CD4-positive, alpha-beta T cell (primary cell): ENCODE measurements around the gene CLSTN2. TPM values are rescaled to one million over a fixed set of nuclear protein-coding genes. Genes with fewer than 3 reads are reported as not detected.

Experiments
- ATAC-seq: fragments of 200-7000 bp; cut with Tn5 transposase; one replicate; pipeline ENCODE4 v1.10.0; 2022; ENCODE audit warnings: mild to moderate bottlenecking; ENCODE audit not compliant: poor library complexity
- CTCF ChIA-PET: fragments of 350-600 bp; sonication (Branson Sonifier 250); formaldehyde crosslinking; loops from one replicate; lab custom pipeline; 2021; ENCODE audit warnings: antibody characterized with exemption, inconsistent platforms; lab: Charles Lee
- POLR2A ChIA-PET: fragments of 350-600 bp; sonication (Branson Sonifier 250); formaldehyde crosslinking; loops from one replicate; lab custom pipeline; 2021; ENCODE audit warnings: antibody characterized with exemption, inconsistent platforms; lab: Charles Lee
- DNase-seq, 14 experiments: peaks; one replicate each; pipeline ENCODE4 v3.0.0-alpha.2; 2013 to 2020; ENCODE audit warnings: mixed read lengths in 2 of 14
- H3K27ac ChIP-seq, 2 donors: one replicate each; pipeline versions ENCODE4 v1.5.1 to v1.7.0; 2013; ENCODE audit warnings: low read length in 2 of 2, low read depth in 1 of 2, mild to moderate bottlenecking in 1 of 2
- H3K27me3 ChIP-seq, 2 experiments: 1 replicate in 1 of 2; 2 replicates in 1 of 2; pipeline versions ENCODE4 v1.6.1 to v1.7.0; 2013; ENCODE audit warnings: low read length in 2 of 2, control low read depth in 1 of 2, mild to moderate bottlenecking in 1 of 2, moderate library complexity in 1 of 2; ENCODE audit not compliant: insufficient read depth in 2 of 2, control insufficient read depth in 1 of 2
- H3K36me3 ChIP-seq: one replicate; pipeline ENCODE4 v1.6.1; 2013; ENCODE audit warnings: low read length, control low read depth; ENCODE audit not compliant: insufficient read depth
- H3K4me1 ChIP-seq: one replicate; pipeline ENCODE4 v1.6.1; 2013; ENCODE audit warnings: low read length, control low read depth; ENCODE audit not compliant: insufficient read depth
- H3K4me3 ChIP-seq: one replicate; pipeline ENCODE4 v1.5.1; 2013; ENCODE audit warnings: mild to moderate bottlenecking, low read length, moderate library complexity
- H3K9me3 ChIP-seq, 2 experiments: 1 replicate in 1 of 2; 2 replicates in 1 of 2; pipeline versions ENCODE4 v1.6.1 to v1.7.0; 2013; ENCODE audit warnings: low read length in 2 of 2, mild to moderate bottlenecking in 2 of 2, control low read depth in 1 of 2, moderate library complexity in 1 of 2; ENCODE audit not compliant: control insufficient read depth in 1 of 2, insufficient read depth in 1 of 2
- H3K27ac Mint-ChIP-seq: one replicate; pipeline ENCODE4 v1.8.0; 2020; ENCODE audit warnings: mixed read lengths
- H3K27me3 Mint-ChIP-seq: one replicate; pipeline ENCODE4 v1.8.0; 2021; ENCODE audit warnings: mixed read lengths
- H3K36me3 Mint-ChIP-seq: one replicate; pipeline ENCODE4 v1.8.0; 2021; ENCODE audit warnings: low read depth, mixed read lengths
- H3K4me1 Mint-ChIP-seq: one replicate; pipeline ENCODE4 v1.8.0; 2021; ENCODE audit warnings: low read depth, mixed read lengths
- H3K4me3 Mint-ChIP-seq: one replicate; pipeline ENCODE4 v1.8.0; 2020; ENCODE audit warnings: mild to moderate bottlenecking, mixed read lengths
- H3K9me3 Mint-ChIP-seq: one replicate; pipeline ENCODE4 v1.8.0; 2020; ENCODE audit warnings: mixed read lengths
- intact Hi-C, 2 experiments: fragments of 100-400 bp; cut with DNase I in 1 of 2; cut with micrococcal nuclease in 1 of 2; formaldehyde crosslinking; loops; one replicate each; pipeline versions ENCODE4 v1.15.1 to v1.9.0; 2023 to 2025; cut with DNase I, micrococcal nuclease
- total RNA-seq, 174 experiments: library from RNA in 2 of 174; stranded (reverse) in 2 of 174; gene quantifications; one replicate each; pipeline ENCODE4 v1.2.3 and lab custom pipeline; 2021 to 2026
- TF ChIP-seq, protein P1 (sequence below): fragments of 200-600 bp; IDR thresholded peaks from one replicate; pipeline ENCODE4 v1.8.0; 2022; ENCODE audit warnings: antibody characterized with exemption, mild to moderate bottlenecking

Gene CLSTN2
- total RNA-seq, 2 experiments from 2014 or later, result not detected

DNA sequence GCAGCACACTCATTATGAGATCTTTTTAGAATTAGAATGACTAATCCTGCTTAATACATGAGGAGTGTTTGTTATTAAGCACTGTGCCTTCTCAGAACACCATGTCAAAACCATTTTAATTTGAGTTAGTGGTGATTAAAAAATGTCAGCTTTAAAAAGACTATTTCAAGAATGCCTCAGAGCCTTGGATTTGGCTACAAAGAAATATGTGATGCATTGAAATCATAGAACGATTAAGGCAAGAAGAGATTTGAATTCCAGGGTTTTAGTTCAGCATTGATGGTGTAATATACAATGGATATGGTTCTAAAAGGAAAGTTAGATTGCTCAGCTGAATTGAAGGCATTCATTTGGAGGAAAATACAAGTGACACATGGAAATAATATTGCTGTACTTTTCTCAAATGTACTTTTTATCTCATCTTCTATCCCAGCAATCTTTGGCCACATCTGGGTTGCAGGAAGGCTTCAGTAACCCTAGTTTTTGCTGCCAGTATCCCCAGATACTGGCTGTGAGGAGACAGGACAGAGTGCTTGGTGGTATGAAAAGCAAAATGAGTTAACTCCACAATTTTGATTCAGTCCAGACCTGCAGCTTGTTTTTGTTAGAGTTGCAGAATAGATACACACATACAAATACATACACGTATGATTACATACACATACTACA lies 303.8 kb downstream of the CLSTN2 start:
- H3K4me1 Mint-ChIP-seq, result no peaks in the 10 kb centered on the region
- H3K27me3 ChIP-seq, result no peaks in the 10 kb centered on the region
- H3K9me3 ChIP-seq, result no peaks in the 10 kb centered on the region
- no peaks in the 10 kb centered on the region for H3K4me1 ChIP-seq
- intact Hi-C loops, result no loop called here
- no peak overlapping the region for H3K4me3 Mint-ChIP-seq
- no peaks in the 10 kb centered on the region for H3K9me3 Mint-ChIP-seq
- H3K36me3 Mint-ChIP-seq, result no peaks in the 10 kb centered on the region
- no peak overlapping the region for H3K4me3 ChIP-seq
- ChIA-PET POLR2A (no interaction called here), CTCF (no interaction called here)
- H3K36me3 ChIP-seq, result no peaks in the 10 kb centered on the region
- H3K27me3 Mint-ChIP-seq, result peaks cover 5% of the 10 kb centered on the region
- ATAC-seq, result no peak
- TF ChIP-seq, protein P1, sequence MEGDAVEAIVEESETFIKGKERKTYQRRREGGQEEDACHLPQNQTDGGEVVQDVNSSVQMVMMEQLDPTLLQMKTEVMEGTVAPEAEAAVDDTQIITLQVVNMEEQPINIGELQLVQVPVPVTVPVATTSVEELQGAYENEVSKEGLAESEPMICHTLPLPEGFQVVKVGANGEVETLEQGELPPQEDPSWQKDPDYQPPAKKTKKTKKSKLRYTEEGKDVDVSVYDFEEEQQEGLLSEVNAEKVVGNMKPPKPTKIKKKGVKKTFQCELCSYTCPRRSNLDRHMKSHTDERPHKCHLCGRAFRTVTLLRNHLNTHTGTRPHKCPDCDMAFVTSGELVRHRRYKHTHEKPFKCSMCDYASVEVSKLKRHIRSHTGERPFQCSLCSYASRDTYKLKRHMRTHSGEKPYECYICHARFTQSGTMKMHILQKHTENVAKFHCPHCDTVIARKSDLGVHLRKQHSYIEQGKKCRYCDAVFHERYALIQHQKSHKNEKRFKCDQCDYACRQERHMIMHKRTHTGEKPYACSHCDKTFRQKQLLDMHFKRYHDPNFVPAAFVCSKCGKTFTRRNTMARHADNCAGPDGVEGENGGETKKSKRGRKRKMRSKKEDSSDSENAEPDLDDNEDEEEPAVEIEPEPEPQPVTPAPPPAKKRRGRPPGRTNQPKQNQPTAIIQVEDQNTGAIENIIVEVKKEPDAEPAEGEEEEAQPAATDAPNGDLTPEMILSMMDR, result no peak
- no peak overlapping the region for H3K27ac ChIP-seq
- H3K27ac Mint-ChIP-seq, result no peak overlapping the region
- no peak for DNase-seq

DNA sequence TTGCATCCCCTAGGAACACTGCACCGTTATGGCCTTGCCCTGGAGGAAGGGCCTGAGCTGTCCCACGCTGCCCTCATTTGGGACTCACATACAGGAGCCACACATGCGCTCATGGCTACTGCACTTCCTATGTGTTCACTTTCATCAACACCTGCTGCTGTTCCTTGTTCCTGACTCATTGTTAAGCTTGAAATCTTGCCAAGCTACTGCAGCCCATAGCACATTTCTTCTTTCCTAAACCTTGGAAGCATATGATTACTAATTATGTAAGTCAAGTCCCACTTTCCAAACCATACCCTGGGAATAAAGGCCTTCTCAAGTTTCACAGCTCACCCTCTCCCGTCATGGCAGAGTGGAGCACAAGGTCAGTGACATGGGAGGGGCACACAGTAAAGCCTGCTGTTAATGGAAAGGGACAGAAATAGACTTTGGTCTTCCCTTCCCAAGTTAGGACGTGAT lies 307.9 kb downstream of the CLSTN2 start:
- DNase-seq, result no peak
- CTCF ChIA-PET, result no interaction called here
- TF ChIP-seq, protein P1, result no peak
- Mint-ChIP-seq H3K36me3 (no peaks in the 10 kb centered on the region), H3K4me3 (no peak overlapping the region), H3K9me3 (no peaks in the 10 kb centered on the region), H3K27ac (no peak overlapping the region), H3K27me3 (peaks cover 10% of the 10 kb centered on the region), H3K4me1 (no peaks in the 10 kb centered on the region)
- no peaks in the 10 kb centered on the region for H3K9me3 ChIP-seq
- no peaks in the 10 kb centered on the region for H3K4me1 ChIP-seq
- H3K27me3 ChIP-seq, result no peaks in the 10 kb centered on the region
- H3K36me3 ChIP-seq, result no peaks in the 10 kb centered on the region
- ATAC-seq, result no peak
- POLR2A ChIA-PET, result no interaction called here
- intact Hi-C loops, result no loop called here
- no peak overlapping the region for H3K4me3 ChIP-seq
- no peak overlapping the region for H3K27ac ChIP-seq

DNA sequence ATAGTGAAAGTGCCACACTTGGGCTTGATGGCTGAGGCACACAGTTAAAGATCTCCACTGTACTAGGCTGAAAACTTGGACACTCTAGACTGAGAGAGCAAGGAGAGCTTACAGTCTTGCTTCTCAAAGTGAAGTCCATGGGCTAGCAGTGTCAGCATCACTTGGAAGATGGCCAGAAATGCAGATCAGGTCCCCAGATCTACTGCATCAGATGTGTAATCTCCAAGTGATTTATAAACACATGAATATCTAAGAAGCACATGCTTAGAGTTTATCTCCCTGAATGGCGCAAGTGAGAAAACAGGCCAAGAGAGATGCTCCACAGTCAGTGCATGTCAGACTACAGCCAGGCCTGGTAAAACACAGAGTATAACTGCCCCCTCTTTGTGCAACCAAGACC lies 308.6 kb downstream of the CLSTN2 start:
- no peak overlapping the region for H3K4me3 Mint-ChIP-seq
- ChIA-PET POLR2A (no interaction called here), CTCF (no interaction called here)
- intact Hi-C loops, result no loop called here
- Histone ChIP-seq H3K4me3 (no peak overlapping the region), H3K27ac (no peak overlapping the region), H3K27me3 (no peaks in the 10 kb centered on the region), H3K9me3 (no peaks in the 10 kb centered on the region), H3K4me1 (no peaks in the 10 kb centered on the region), H3K36me3 (no peaks in the 10 kb centered on the region)
- no peaks in the 10 kb centered on the region for H3K4me1 Mint-ChIP-seq
- H3K36me3 Mint-ChIP-seq, result no peaks in the 10 kb centered on the region
- H3K27me3 Mint-ChIP-seq, result peaks cover 10% of the 10 kb centered on the region
- ATAC-seq (no peak), DNase-seq (no peak)
- TF ChIP-seq, protein P1, result no peak
- H3K9me3 Mint-ChIP-seq, result no peaks in the 10 kb centered on the region
- H3K27ac Mint-ChIP-seq, result no peak overlapping the region
